GM13977 (cell line): ENCODE results near the gene MAPK8IP3.

ENCODE experiments used
- DNase-seq: peaks from one replicate; pipeline ENCODE4 v3.0.0; 2012; ENCODE audit warnings: low spot score
- in situ Hi-C: fragments of 300-500 bp; cut with MboI; formaldehyde crosslinking; loops from one replicate; pipeline ENCODE4 v1.12.0; 2022; ENCODE audit warnings: low sequenced_read_pairs, low pct_unique_long_range_greater_than_20kb, mixed read lengths, inconsistent platforms; ENCODE audit not compliant: unreplicated experiment
- TF ChIP-seq, protein P1 (sequence below): IDR thresholded peaks from 2 replicates; pipeline ENCODE4 v1.5.1; 2012; ENCODE audit warnings: mild to moderate bottlenecking, control low read depth; ENCODE audit not compliant: insufficient read depth; ENCODE audit errors: extremely low read depth, missing control alignments

The MAPK8IP3 gene

DNA sequence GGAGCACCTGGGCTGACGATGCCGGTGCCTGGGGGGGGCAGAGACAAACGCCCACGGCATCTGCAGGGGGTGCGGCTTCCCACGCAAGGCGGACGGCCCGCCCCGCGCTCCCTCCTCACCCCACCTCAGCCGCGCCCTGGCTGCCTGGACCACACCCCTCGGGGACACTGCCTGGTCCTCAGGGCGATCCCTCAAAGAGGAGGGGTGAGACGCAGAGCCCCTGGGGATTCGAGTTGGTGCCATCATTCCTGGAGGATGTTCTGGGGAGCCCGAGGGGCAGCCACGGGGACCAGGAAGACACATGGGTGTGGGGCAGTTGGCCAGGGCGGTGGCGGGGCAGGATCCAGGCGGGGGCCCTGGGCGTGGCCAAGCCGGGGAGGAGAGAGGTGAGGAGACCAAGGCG is 83.6 kb downstream of the MAPK8IP3 start:
- TF ChIP-seq, protein P1, sequence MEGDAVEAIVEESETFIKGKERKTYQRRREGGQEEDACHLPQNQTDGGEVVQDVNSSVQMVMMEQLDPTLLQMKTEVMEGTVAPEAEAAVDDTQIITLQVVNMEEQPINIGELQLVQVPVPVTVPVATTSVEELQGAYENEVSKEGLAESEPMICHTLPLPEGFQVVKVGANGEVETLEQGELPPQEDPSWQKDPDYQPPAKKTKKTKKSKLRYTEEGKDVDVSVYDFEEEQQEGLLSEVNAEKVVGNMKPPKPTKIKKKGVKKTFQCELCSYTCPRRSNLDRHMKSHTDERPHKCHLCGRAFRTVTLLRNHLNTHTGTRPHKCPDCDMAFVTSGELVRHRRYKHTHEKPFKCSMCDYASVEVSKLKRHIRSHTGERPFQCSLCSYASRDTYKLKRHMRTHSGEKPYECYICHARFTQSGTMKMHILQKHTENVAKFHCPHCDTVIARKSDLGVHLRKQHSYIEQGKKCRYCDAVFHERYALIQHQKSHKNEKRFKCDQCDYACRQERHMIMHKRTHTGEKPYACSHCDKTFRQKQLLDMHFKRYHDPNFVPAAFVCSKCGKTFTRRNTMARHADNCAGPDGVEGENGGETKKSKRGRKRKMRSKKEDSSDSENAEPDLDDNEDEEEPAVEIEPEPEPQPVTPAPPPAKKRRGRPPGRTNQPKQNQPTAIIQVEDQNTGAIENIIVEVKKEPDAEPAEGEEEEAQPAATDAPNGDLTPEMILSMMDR: no peak
- DNase-seq: no peak
- in situ Hi-C loops: no loop called here

DNA sequence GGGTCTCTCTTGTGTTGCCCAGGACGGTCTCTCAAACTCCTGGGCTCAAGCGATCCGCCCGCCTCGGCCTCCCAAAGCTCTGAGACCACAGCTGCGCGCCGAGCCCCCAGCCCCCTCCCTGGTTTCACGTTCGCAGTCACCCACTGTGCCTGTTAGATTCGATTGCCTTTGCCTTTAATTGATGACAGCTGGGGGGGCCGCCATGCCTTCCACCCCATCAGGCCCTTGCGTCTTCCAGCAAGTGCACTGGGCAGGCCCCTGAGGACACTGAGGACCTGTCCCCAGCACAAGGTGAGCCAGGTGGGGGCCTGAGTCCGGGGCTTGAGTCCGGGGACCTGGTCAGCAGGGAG is 84.2 kb downstream of the MAPK8IP3 start:
- TF ChIP-seq, protein P1: no peak
- in situ Hi-C loops: no loop called here
- no peak for DNase-seq

DNA sequence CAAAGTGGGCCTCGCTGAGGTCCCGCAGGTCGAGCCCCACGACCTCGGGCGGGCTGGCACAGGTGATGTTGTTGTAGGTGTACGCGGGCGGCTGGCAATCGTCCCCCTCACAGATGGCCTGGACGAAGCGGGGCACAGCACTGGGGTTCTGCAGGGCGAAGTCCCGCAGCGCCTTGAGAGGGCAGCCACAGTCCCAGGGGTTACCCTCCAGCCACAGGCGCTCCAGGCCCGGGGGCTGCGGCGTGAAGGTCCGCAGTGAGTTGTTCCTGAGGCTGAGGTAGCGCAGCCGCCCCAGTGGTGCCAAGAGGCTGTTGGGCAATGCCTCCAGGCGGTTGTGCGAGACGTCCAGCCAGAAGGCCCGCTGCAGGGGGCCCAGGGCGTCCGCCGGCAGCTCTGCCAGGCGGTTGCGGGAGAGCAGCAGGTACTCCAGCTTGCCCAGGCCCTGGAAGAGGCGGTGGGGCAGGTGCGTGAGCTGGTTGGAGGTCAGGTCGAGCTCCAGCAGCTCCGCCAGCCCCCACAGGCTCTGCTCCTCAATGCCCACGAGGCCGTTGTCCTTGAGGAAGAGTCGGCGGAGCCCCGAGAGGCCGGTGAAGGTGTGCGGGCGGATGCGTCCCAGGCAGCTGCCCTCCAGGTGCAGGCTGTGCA is 84.7 kb downstream of the MAPK8IP3 start:
- in situ Hi-C loops: no loop called here
- DNase-seq: no peak
- TF ChIP-seq, protein P1: no peak

DNA sequence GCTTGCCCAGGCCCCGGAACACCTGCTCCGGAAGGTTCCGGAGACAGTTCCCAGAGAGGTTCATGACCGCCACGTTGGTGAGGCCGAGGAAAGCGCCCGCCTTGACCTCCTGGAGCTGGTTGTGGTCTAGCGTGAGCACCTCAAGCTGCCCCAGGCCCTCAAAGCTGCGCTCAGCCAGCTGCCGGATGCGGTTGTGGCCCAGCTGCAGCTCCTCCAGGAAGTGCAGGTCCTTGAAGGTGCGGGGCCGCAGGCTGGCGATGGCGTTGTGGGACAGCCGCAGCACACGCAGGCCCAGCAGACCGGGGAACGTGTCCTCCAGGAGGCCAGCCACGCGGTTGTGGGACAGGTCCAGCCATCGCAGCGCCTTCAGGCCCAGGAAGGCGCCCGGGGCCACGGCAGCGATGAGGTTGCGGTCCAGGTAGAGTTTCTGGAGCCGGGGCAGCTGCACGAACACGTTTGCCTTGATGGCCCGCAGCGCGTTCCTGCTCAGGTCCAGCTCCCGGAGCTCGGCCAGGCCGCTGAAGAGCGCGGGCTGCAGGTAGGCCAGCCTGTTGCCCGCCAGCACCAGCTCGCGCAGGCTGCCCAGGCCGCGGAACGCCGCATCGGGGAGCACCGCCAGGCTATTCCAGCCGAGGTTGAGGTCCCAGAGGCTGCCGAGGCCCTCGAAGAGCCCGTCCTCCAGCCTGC is 85.4 kb downstream of the MAPK8IP3 start:
- TF ChIP-seq, protein P1: no peak
- in situ Hi-C loops: no loop called here
- no peak for DNase-seq

DNA sequence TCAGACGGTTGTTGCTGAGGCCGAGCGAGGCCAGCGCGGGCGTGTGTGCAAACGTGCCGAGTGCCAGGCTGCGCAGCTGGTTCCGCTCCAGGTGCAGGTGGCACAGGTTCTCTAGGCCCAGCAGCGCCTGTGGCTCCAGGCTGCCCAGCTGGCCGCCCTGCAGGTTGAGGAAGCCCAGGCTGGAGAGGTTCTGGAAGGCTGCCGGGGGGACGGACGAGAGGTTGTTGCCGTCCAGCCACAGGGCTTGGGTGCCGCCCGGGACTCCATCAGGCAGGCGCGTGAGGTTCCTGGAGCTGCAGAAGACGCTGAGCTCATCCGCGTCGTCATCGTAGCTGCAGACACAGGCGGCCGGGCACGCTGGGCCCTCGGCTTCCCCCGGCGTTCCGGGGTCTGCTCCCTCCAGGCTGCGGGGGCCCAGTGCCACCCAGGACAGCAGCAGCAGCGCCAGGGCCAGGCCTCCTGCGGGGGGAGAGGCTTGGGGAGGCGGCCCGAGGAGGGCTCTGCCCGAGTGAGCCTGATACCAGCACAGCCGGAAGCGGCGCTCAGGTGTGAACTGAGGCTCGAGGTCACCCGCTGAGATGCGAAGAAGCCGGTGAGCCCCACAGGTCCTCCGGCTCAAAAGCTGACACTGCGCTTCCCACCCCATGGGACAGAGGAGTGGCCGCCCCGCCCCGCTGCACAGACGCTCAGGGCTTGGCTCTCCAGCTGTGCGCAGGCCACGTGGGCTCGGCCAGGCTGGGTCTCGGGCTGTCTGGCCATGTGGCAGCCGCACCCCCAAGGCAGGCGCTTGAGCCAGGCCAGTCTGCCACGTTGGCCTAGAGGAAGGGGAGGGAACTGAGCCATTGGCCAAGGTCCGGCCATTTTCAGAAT is 86.2 kb downstream of the MAPK8IP3 start:
- in situ Hi-C loops: no loop called here
- TF ChIP-seq, protein P1: no peak
- DNase-seq: no peak

DNA sequence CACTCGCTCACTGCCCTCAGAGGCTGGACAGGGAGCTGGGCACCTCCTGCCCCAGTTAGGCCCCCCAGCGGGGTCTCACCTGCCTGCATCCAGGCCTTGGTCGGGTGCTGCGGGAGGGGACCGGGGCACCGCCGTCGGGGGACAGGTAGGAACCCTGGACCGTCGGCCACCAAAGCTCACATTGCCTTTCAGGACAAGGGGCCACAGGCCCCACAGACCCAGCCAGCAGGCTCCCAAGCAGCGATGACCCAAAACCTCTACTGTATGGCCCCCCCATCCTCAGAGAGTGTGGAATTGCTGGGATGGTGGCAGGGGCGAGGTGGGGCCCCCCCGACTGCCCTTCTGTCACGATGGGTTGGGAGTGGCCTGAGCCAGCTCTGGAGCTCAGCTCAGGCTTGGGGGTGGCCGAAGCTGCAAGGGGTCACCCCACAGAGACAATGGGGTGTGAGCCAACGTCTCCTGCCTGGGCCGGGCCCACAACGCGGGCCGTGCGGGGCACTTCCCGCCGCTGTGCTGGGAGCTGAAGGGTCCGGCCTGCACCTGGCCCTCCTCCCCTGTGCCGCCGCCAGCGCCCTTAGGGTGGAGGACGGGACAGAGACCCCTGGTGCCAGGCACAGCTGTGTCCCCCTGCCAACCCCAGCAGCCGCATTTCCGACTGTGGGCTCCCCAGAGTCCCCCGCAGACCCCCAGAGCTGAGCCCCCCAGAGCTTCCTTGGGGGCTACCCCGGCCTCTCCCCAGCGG is 87.0 kb downstream of the MAPK8IP3 start:
- TF ChIP-seq, protein P1: no peak
- in situ Hi-C loops: no loop called here
- DNase-seq: no peak
